ENCODE data around the gene ATP6AP2.

- TF ChIP-seq CTCF (conservative IDR thresholded peaks at IDR 0.05; ENCODE audit: low read depth in 2 of 2) (no peak), CREB1 (CRISPR knock-in tag; IDR thresholded peaks at IDR 0.05; ENCODE audit: low read depth) (no peak), REST (IDR thresholded peaks at IDR 0.05; ENCODE audit: unreplicated experiment) (no peak), EZH2 (IDR thresholded peaks at IDR 0.05; ENCODE audit: low read depth, unreplicated experiment) (no peak), POLR2AphosphoS5 (IDR thresholded peaks at IDR 0.05; ENCODE audit: low read depth) (no peak), ETS1 (IDR thresholded peaks at IDR 0.05) (no peak), JUNB (IDR thresholded peaks at IDR 0.05; ENCODE audit: unreplicated experiment) (no peak)
These were observed 9.2 kb upstream of the ATP6AP2 start for GRCh38 chrX:40571600-40571999.
